Activated naive CD8-positive, alpha-beta T cell (primary cell): ENCODE measurements around the gene DOCK1.

Experiments used
- H3K27ac Mint-ChIP-seq: one replicate; pipeline ENCODE4 v1.8.0; 2021; ENCODE audit warnings: mixed read lengths
- H3K27me3 Mint-ChIP-seq: one replicate; pipeline ENCODE4 v1.8.0; 2021; ENCODE audit warnings: mixed read lengths
- H3K36me3 Mint-ChIP-seq: one replicate; pipeline ENCODE4 v1.8.0; 2021; ENCODE audit warnings: mixed read lengths
- H3K4me1 Mint-ChIP-seq: one replicate; pipeline ENCODE4 v1.8.0; 2021; ENCODE audit warnings: low read depth, mixed read lengths
- H3K4me3 Mint-ChIP-seq: one replicate; pipeline ENCODE4 v1.8.0; 2021; ENCODE audit warnings: mild to moderate bottlenecking, mixed read lengths
- H3K9me3 Mint-ChIP-seq: one replicate; pipeline ENCODE4 v1.8.0; 2021; ENCODE audit warnings: low read depth, mixed read lengths

DOCK1 gene

GRCh38 chr10:127368929-127369328, 463.7 kb downstream of the DOCK1 start:
- H3K4me3 Mint-ChIP-seq, result no peak overlapping the region
- no peaks in the 10 kb centered on the region for H3K4me1 Mint-ChIP-seq
- H3K9me3 Mint-ChIP-seq, result no peaks in the 10 kb centered on the region
- no peaks in the 10 kb centered on the region for H3K27me3 Mint-ChIP-seq
- H3K27ac Mint-ChIP-seq, result no peak overlapping the region
- no peaks in the 10 kb centered on the region for H3K36me3 Mint-ChIP-seq

- no peaks in the 10 kb centered on the region for H3K36me3 Mint-ChIP-seq
- no peaks in the 10 kb centered on the region for H3K4me1 Mint-ChIP-seq
- no peaks in the 10 kb centered on the region for H3K27me3 Mint-ChIP-seq
- H3K4me3 Mint-ChIP-seq, result no peak overlapping the region
- H3K27ac Mint-ChIP-seq, result no peak overlapping the region
- H3K9me3 Mint-ChIP-seq, result no peaks in the 10 kb centered on the region
Measured at GRCh38 chr10:127370601-127371000, 465.4 kb downstream of the DOCK1 start.

GRCh38 chr10:127372361-127372760, 467.1 kb downstream of the DOCK1 start:
- H3K9me3 Mint-ChIP-seq, result no peaks in the 10 kb centered on the region
- no peak overlapping the region for H3K27ac Mint-ChIP-seq
- H3K36me3 Mint-ChIP-seq, result no peaks in the 10 kb centered on the region
- no peaks in the 10 kb centered on the region for H3K27me3 Mint-ChIP-seq
- H3K4me3 Mint-ChIP-seq, result no peak overlapping the region
- no peaks in the 10 kb centered on the region for H3K4me1 Mint-ChIP-seq

- Mint-ChIP-seq H3K4me1 (no peaks in the 10 kb centered on the region), H3K9me3 (no peaks in the 10 kb centered on the region), H3K36me3 (no peaks in the 10 kb centered on the region), H3K4me3 (no peak overlapping the region), H3K27ac (no peak overlapping the region), H3K27me3 (no peaks in the 10 kb centered on the region)
Measured at GRCh38 chr10:127374074-127374680, 468.9 kb downstream of the DOCK1 start.

- H3K36me3 Mint-ChIP-seq, result no peaks in the 10 kb centered on the region
- H3K27ac Mint-ChIP-seq, result no peak overlapping the region
- H3K4me1 Mint-ChIP-seq, result no peaks in the 10 kb centered on the region
- no peaks in the 10 kb centered on the region for H3K9me3 Mint-ChIP-seq
- H3K27me3 Mint-ChIP-seq, result no peaks in the 10 kb centered on the region
- H3K4me3 Mint-ChIP-seq, result no peak overlapping the region
Measured at GRCh38 chr10:127374901-127375300, 469.7 kb downstream of the DOCK1 start.

- Mint-ChIP-seq H3K27ac (no peak overlapping the region), H3K9me3 (no peaks in the 10 kb centered on the region), H3K4me3 (no peak overlapping the region), H3K27me3 (no peaks in the 10 kb centered on the region), H3K36me3 (no peaks in the 10 kb centered on the region), H3K4me1 (no peaks in the 10 kb centered on the region)
Measured at GRCh38 chr10:127375461-127375860, 470.2 kb downstream of the DOCK1 start.

- no peaks in the 10 kb centered on the region for H3K27me3 Mint-ChIP-seq
- no peaks in the 10 kb centered on the region for H3K36me3 Mint-ChIP-seq
- H3K27ac Mint-ChIP-seq, result no peak overlapping the region
- no peak overlapping the region for H3K4me3 Mint-ChIP-seq
- no peaks in the 10 kb centered on the region for H3K9me3 Mint-ChIP-seq
- H3K4me1 Mint-ChIP-seq, result no peaks in the 10 kb centered on the region
Measured at GRCh38 chr10:127376071-127376470, 470.8 kb downstream of the DOCK1 start.

GRCh38 chr10:127378628-127379027, 473.4 kb downstream of the DOCK1 start:
- H3K4me3 Mint-ChIP-seq, result no peak overlapping the region
- H3K27ac Mint-ChIP-seq, result no peak overlapping the region
- H3K9me3 Mint-ChIP-seq, result no peaks in the 10 kb centered on the region
- no peaks in the 10 kb centered on the region for H3K36me3 Mint-ChIP-seq
- H3K27me3 Mint-ChIP-seq, result no peaks in the 10 kb centered on the region
- no peaks in the 10 kb centered on the region for H3K4me1 Mint-ChIP-seq

- Mint-ChIP-seq H3K36me3 (no peaks in the 10 kb centered on the region), H3K4me3 (no peak overlapping the region), H3K27ac (no peak overlapping the region), H3K4me1 (no peaks in the 10 kb centered on the region), H3K27me3 (no peaks in the 10 kb centered on the region), H3K9me3 (no peaks in the 10 kb centered on the region)
Measured at GRCh38 chr10:127384532-127384931, 479.3 kb downstream of the DOCK1 start.

- no peak overlapping the region for H3K4me3 Mint-ChIP-seq
- no peaks in the 10 kb centered on the region for H3K4me1 Mint-ChIP-seq
- no peaks in the 10 kb centered on the region for H3K27me3 Mint-ChIP-seq
- H3K36me3 Mint-ChIP-seq, result no peaks in the 10 kb centered on the region
- no peak overlapping the region for H3K27ac Mint-ChIP-seq
- no peaks in the 10 kb centered on the region for H3K9me3 Mint-ChIP-seq
Measured at GRCh38 chr10:127385066-127385465, 479.8 kb downstream of the DOCK1 start.

- Mint-ChIP-seq H3K36me3 (no peaks in the 10 kb centered on the region), H3K9me3 (no peaks in the 10 kb centered on the region), H3K27me3 (no peaks in the 10 kb centered on the region), H3K4me1 (no peaks in the 10 kb centered on the region), H3K27ac (no peak overlapping the region), H3K4me3 (no peak overlapping the region)
Measured at GRCh38 chr10:127386606-127387327, 481.5 kb downstream of the DOCK1 start.

GRCh38 chr10:127391875-127392274, 486.6 kb downstream of the DOCK1 start:
- Mint-ChIP-seq H3K9me3 (no peaks in the 10 kb centered on the region), H3K27ac (no peak overlapping the region), H3K4me3 (no peak overlapping the region), H3K36me3 (no peaks in the 10 kb centered on the region), H3K27me3 (no peaks in the 10 kb centered on the region), H3K4me1 (no peaks in the 10 kb centered on the region)

- Mint-ChIP-seq H3K9me3 (no peaks in the 10 kb centered on the region), H3K27ac (no peak overlapping the region), H3K27me3 (no peaks in the 10 kb centered on the region), H3K4me3 (no peak overlapping the region), H3K36me3 (no peaks in the 10 kb centered on the region), H3K4me1 (no peaks in the 10 kb centered on the region)
Measured at GRCh38 chr10:127392351-127393235, 487.4 kb downstream of the DOCK1 start.

- Mint-ChIP-seq H3K27ac (no peak overlapping the region), H3K27me3 (no peaks in the 10 kb centered on the region), H3K9me3 (peaks cover 5% of the 10 kb centered on the region), H3K4me1 (no peaks in the 10 kb centered on the region), H3K4me3 (no peak overlapping the region), H3K36me3 (no peaks in the 10 kb centered on the region)
Measured at GRCh38 chr10:127398140-127398970, 493.1 kb downstream of the DOCK1 start.
